HepG2 (cell line): Measurements from ENCODE around the gene NPEPL1. TPM values are rescaled to one million over a fixed set of nuclear protein-coding genes. Genes with fewer than 3 reads are reported as not detected.

ENCODE experiments used
- ATAC-seq: fragments of 200-7000 bp; cut with Tn5 transposase; 3 replicates; pipeline ENCODE4 v1.9.1; 2020; ENCODE audit warnings: mild to moderate bottlenecking, moderate library complexity
- BruUV-seq: library from RNA; stranded (reverse); fragments of 400-500 nt; replicated peaks from 2 replicates; lab custom pipeline; 2021; lab: Mats Ljungman, UMichigan
- CTCF ChIA-PET: fragments of 300-600 bp; formaldehyde crosslinking; extraction: SDS; loops from one replicate; lab custom pipeline; 2021; ENCODE audit warnings: low total read pairs, inconsistent platforms, low intra/inter-chr PET ratio; lab: Yijun Ruan, JAX
- POLR2A ChIA-PET: fragments of 350-600 bp; sonication (Branson Sonifier 250); formaldehyde crosslinking; loops from one replicate; lab custom pipeline; 2020; ENCODE audit warnings: antibody characterized with exemption, inconsistent platforms; lab: Yijun Ruan, JAX
- DNase-seq: peaks from one replicate; pipeline ENCODE4 v3.0.0-alpha.2; 2015; ENCODE audit warnings: low spot score
- FAIRE-seq: peaks from 3 replicates; lab custom pipeline; 2011; peaks lifted over from hg19 to GRCh38; lab: Jason Lieb, UNC
- H2AFZ ChIP-seq: one replicate; pipeline ENCODE4 v1.6.1; 2011; ENCODE audit warnings: low read length, inconsistent platforms
- H3K27ac ChIP-seq: fragments of 300-600 bp; 3 replicates; pipeline ENCODE4 v1.8.0; 2011; ENCODE audit warnings: mixed run types, mild to moderate bottlenecking, mixed read lengths, low read length, inconsistent platforms; ENCODE audit not compliant: insufficient read depth; ENCODE audit errors: extremely low read length
- H3K27me3 ChIP-seq, 2 experiments: fragments of 200-600 bp in 1 of 2; 2 replicates in 1 of 2; 3 replicates in 1 of 2; pipeline versions ENCODE4 v1.6.0 to v1.8.0; 2011; ENCODE audit warnings: low read length in 2 of 2, mild to moderate bottlenecking in 2 of 2, moderate library complexity in 2 of 2, inconsistent platforms in 1 of 2; ENCODE audit not compliant: insufficient read depth in 2 of 2, control insufficient read depth in 1 of 2
- H3K36me3 ChIP-seq, 2 experiments: fragments of 200-600 bp in 1 of 2; replicated peaks in 1 of 2; 2 replicates in 1 of 2; 3 replicates in 1 of 2; pipeline versions ENCODE4 v1.5.1 to v1.8.0; 2011; ENCODE audit warnings: low read length in 2 of 2, inconsistent platforms in 1 of 2; ENCODE audit not compliant: insufficient read depth in 2 of 2, control insufficient read depth in 1 of 2
- H3K4me1 ChIP-seq: 2 replicates; pipeline ENCODE4 v1.5.1; 2012; ENCODE audit warnings: low read length, inconsistent platforms; ENCODE audit not compliant: insufficient read depth
- H3K4me2 ChIP-seq: 2 replicates; pipeline ENCODE4 v1.6.0; 2011; ENCODE audit warnings: low read depth, low read length, inconsistent platforms
- H3K4me3 ChIP-seq, 3 experiments: fragments of 200-600 bp in 1 of 3; sonication (generic), shearing (Covaris generic) in 1 of 3; replicated peaks in 1 of 3; 2 replicates each; pipeline ENCODE4 v1.5.1; 2011 to 2016; ENCODE audit warnings: low read length in 3 of 3, inconsistent platforms in 2 of 3, low read depth in 2 of 3, mild to moderate bottlenecking in 2 of 3, control low read depth in 1 of 3, mixed read lengths in 1 of 3; ENCODE audit not compliant: insufficient read depth in 1 of 3
- H3K79me2 ChIP-seq: one replicate; pipeline ENCODE4 v1.6.1; 2011; ENCODE audit warnings: low read length, inconsistent platforms; ENCODE audit not compliant: insufficient read depth
- H3K9ac ChIP-seq: 2 replicates; pipeline ENCODE4 v1.6.0; 2011; ENCODE audit warnings: mild to moderate bottlenecking, low read depth, low read length, inconsistent platforms; ENCODE audit not compliant: insufficient read depth
- H3K9me3 ChIP-seq: 2 replicates; pipeline ENCODE4 v1.5.1; 2012; ENCODE audit warnings: mild to moderate bottlenecking, low read length
- H4K20me1 ChIP-seq: 2 replicates; pipeline ENCODE4 v1.6.0; 2011; ENCODE audit warnings: inconsistent platforms, mild to moderate bottlenecking, low read length, moderate library complexity; ENCODE audit not compliant: insufficient read depth
- KLF15 ChIP-seq: sonication (generic); formaldehyde crosslinking; IDR thresholded peaks from 2 replicates; pipeline ENCODE4 v1.8.1; 2023; ENCODE audit warnings: borderline replicate concordance, mild to moderate bottlenecking, inconsistent platforms, missing genetic modification reagents, mixed read lengths
- SIN3A ChIP-seq: IDR thresholded peaks from 2 replicates; pipeline ENCODE4 v1.6.1; 2011; ENCODE audit warnings: low read depth, mild to moderate bottlenecking, control low read depth, low read length, borderline replicate concordance
- TFDP2 ChIP-seq: sonication (generic); formaldehyde crosslinking; IDR thresholded peaks from 2 replicates; pipeline ENCODE4 v1.4.0; 2020; ENCODE audit warnings: missing genetic modification reagents
- ZBTB3 ChIP-seq: sonication (generic); formaldehyde crosslinking; IDR thresholded peaks from 2 replicates; pipeline ENCODE4 v1.4.0; 2020; ENCODE audit warnings: low read depth, mild to moderate bottlenecking, moderate library complexity, missing genetic modification reagents, borderline replicate concordance
- ZBTB34 ChIP-seq: sonication (generic); formaldehyde crosslinking; IDR thresholded peaks from 2 replicates; pipeline ENCODE4 v1.8.0; 2022; ENCODE audit warnings: mild to moderate bottlenecking, missing genetic modification reagents
- ZFP36L2 ChIP-seq: sonication (generic); formaldehyde crosslinking; IDR thresholded peaks from 2 replicates; pipeline ENCODE4 v1.4.0; 2020; ENCODE audit warnings: missing genetic modification reagents
- ZKSCAN8 ChIP-seq: IDR thresholded peaks from 2 replicates; pipeline ENCODE4 v1.6.1; 2016; ENCODE audit warnings: borderline replicate concordance, missing genetic modification reagents, missing compliant biosample characterization
- WGBS: methylation state at CpG from one replicate; pipeline ENCODE4 v1.1.6; 2017; ENCODE audit warnings: low lambda C conversion rate; 5-methylcytosine and 5-hydroxymethylcytosine counted together
- in situ Hi-C: cut with HindIII; loops from 2 replicates; pipeline ENCODE4 v1.10.0; 2017; ENCODE audit warnings: low pct_unique_long_range_greater_than_20kb; ENCODE audit not compliant: extremely low pct_ligation_motif_present
- intact Hi-C: fragments of 100-400 bp; cut with micrococcal nuclease; formaldehyde crosslinking; loops from one replicate; pipeline ENCODE4 v1.10.0; 2022; ENCODE audit not compliant: unreplicated experiment
- polyA plus RNA-seq, 8 experiments: library from polyadenylated mRNA; depleted of rRNA in 3 of 8; stranded (reverse) in 7 of 8; unstranded in 1 of 8; fragments of >200 nt; fragmentation: Illumina TruSeq in 4 of 8; extraction: Trizol in 4 of 8; gene quantifications; 2 replicates each; pipeline versions ENCODE4 v1.2.1 to v1.2.3, GENCODE V29; 2011 to 2016; ENCODE audit warnings: low read depth in 4 of 8, missing spikeins in 1 of 8, mixed read lengths in 1 of 8; ENCODE audit not compliant: insufficient read depth in 1 of 8
- total RNA-seq, 5 experiments: library from RNA; depleted of rRNA; stranded (reverse); fragments of >200 nt; fragmentation: Illumina TruSeq; extraction: Trizol; gene quantifications; 2 replicates each; pipeline ENCODE4 v1.2.3, GENCODE V29; 2016; ENCODE audit warnings: low read depth in 1 of 5

Gene NPEPL1
- total and polyA plus RNA-seq, 2 of the 13 experiments (the other 11 are each of a cell fraction or from before 2014, with no cell fraction given) = 4.1 to 7.5 TPM

GRCh38 chr20:58670102-58670501 is 22.5 kb upstream of the NPEPL1 start:
- no peak for ATAC-seq
- H3K79me2 ChIP-seq = peaks cover 16% of the 10 kb centered on the region
- H3K4me2 ChIP-seq = no peak overlapping the region
- CTCF ChIA-PET = no interaction called here
- TF ChIP-seq ZKSCAN8 (CRISPR knock-in tag) = no peak
- TF ChIP-seq ZBTB3 (CRISPR knock-in tag) = no peak
- TF ChIP-seq TFDP2 (CRISPR knock-in tag) = no peak
- no peak for TF ChIP-seq ZBTB34
- TF ChIP-seq SIN3A = no peak
- TF ChIP-seq KLF15 (CRISPR knock-in tag) = no peak
- no peak for TF ChIP-seq ZFP36L2
- TF ChIP-seq, all 625 proteins: peak for 0
- H4K20me1 ChIP-seq = peaks cover 5% of the 10 kb centered on the region
- H3K27ac ChIP-seq = no peak overlapping the region
- POLR2A ChIA-PET = no interaction called here
- no TSS peak for BruUV-seq
- H3K9ac ChIP-seq = no peak overlapping the region
- no peaks in the 10 kb centered on the region for H3K27me3 ChIP-seq
- FAIRE-seq (no peak), DNase-seq (no peak)
- no peak overlapping the region for H3K4me3 ChIP-seq
- no peaks in the 10 kb centered on the region for H3K4me1 ChIP-seq
- H3K36me3 ChIP-seq = peaks cover 32 to 74% of the 10 kb centered on the region in 2 experiments
- intact Hi-C loops = no loop called here
- no peak overlapping the region for H2AFZ ChIP-seq
- in situ Hi-C loops = no loop called here
- WGBS = 100% methylated on average over 1 of the region's 1 CpG
- H3K9me3 ChIP-seq = no peaks in the 10 kb centered on the region
